IMR-90 (cell line): Measurements from ENCODE around the gene CMIP.

Experiments used
- BHLHE40 ChIP-seq: fragments of 150-350 bp; IDR thresholded peaks from 2 replicates; pipeline ENCODE4 v1.6.1; 2016; ENCODE audit warnings: mild to moderate bottlenecking, low read depth, low read length
- CEBPB ChIP-seq: IDR thresholded peaks from 2 replicates; pipeline ENCODE4 v1.6.1; 2012; ENCODE audit warnings: low read depth, low read length, improper control_type of control experiment
- CTCF ChIP-seq: conservative IDR thresholded peaks from 2 replicates; pipeline ENCODE4 v1.5.1; 2012; ENCODE audit warnings: mild to moderate bottlenecking, low read depth, low read length, improper control_type of control experiment
- FOS ChIP-seq: fragments of 150-350 bp; IDR thresholded peaks from 2 replicates; pipeline ENCODE4 v1.6.1; 2016; ENCODE audit warnings: low read depth, low read length
- MAFK ChIP-seq: IDR thresholded peaks from 2 replicates; pipeline ENCODE4 v1.6.1; 2012; ENCODE audit warnings: low read depth, low read length, improper control_type of control experiment
- MAZ ChIP-seq: IDR thresholded peaks from 2 replicates; pipeline ENCODE4 v1.6.1; 2012; ENCODE audit warnings: low read depth, mild to moderate bottlenecking, low read length, improper control_type of control experiment, moderate library complexity, borderline replicate concordance
- NFE2L2 ChIP-seq: fragments of 150-350 bp; IDR thresholded peaks from 2 replicates; pipeline ENCODE4 v1.6.1; 2016; ENCODE audit warnings: low read depth, mild to moderate bottlenecking, low read length
- POLR2A ChIP-seq: IDR thresholded peaks from 2 replicates; pipeline ENCODE4 v1.6.1; 2012; ENCODE audit warnings: mild to moderate bottlenecking, low read depth, low read length
- RAD21 ChIP-seq: IDR thresholded peaks from 2 replicates; pipeline ENCODE4 v1.6.1; 2012; ENCODE audit warnings: low read length, improper control_type of control experiment
- RCOR1 ChIP-seq: IDR thresholded peaks from 2 replicates; pipeline ENCODE4 v1.6.1; 2012; ENCODE audit warnings: mild to moderate bottlenecking, low read length, improper control_type of control experiment; ENCODE audit not compliant: insufficient replicate concordance
- RFX5 ChIP-seq: IDR thresholded peaks from 2 replicates; pipeline ENCODE4 v1.8.0; 2012; ENCODE audit warnings: low read depth, mild to moderate bottlenecking, low read length, moderate library complexity
- SMC3 ChIP-seq: fragments of 150-350 bp; IDR thresholded peaks from 2 replicates; pipeline ENCODE4 v1.6.1; 2016; ENCODE audit warnings: low read depth, mild to moderate bottlenecking, antibody characterized with exemption, low read length, moderate library complexity
- USF2 ChIP-seq: fragments of 150-350 bp; IDR thresholded peaks from 2 replicates; pipeline ENCODE4 v1.6.1; 2017; ENCODE audit warnings: mild to moderate bottlenecking, antibody characterized with exemption, low read length, low read depth

GRCh38 chr16:81549547-81550431 is 105.2 kb downstream of the CMIP start:
- no peak for TF ChIP-seq CTCF
- TF ChIP-seq POLR2A, result no peak
- no peak for TF ChIP-seq MAFK
- no peak for TF ChIP-seq RFX5
- no peak for TF ChIP-seq RAD21
- TF ChIP-seq CEBPB, result no peak
- no peak for TF ChIP-seq BHLHE40
- TF ChIP-seq NFE2L2, result no peak
- no peak for TF ChIP-seq USF2
- TF ChIP-seq SMC3, result no peak
- TF ChIP-seq RCOR1, result no peak
- no peak for TF ChIP-seq FOS
- no peak for TF ChIP-seq MAZ
